Islet of Langerhans (tissue), 1 donor: Measurements from ENCODE around the gene GRM4.
"Not testable (repeated sequence)": the region's sequence is repeated elsewhere in the genome, so short reads cannot be mapped to it uniquely, and the experiment has no call there.

Experiments used
- FAIRE-seq: peaks from one replicate; lab custom pipeline; 2011; peaks lifted over from hg19 to GRCh38; lab: Jason Lieb, UNC

GRM4 gene

GRCh38 chr6:34146021-34146782, at the start of gene GRM4:
GRM4 (minus strand) TSS chr6:34146087; CDS start chr6:34133496, 12,591 bp downstream.
- FAIRE-seq: no peak

- FAIRE-seq: no peak
Observed at GRCh38 chr6:34194772-34195171, 48.9 kb upstream of the GRM4 start.

- no peak for FAIRE-seq
Observed at GRCh38 chr6:34190504-34191122, 44.7 kb upstream of the GRM4 start.

GRCh38 chr6:34189806-34190503, 44.1 kb upstream of the GRM4 start:
- FAIRE-seq: no peak

GRCh38 chr6:34184726-34185125, 38.8 kb upstream of the GRM4 start:
- FAIRE-seq: not testable (repeated sequence)

GRCh38 chr6:34182751-34183531, 37.1 kb upstream of the GRM4 start:
- FAIRE-seq: no peak

GRCh38 chr6:34181908-34182307, 36.0 kb upstream of the GRM4 start:
- no peak for FAIRE-seq

- FAIRE-seq: no peak
Observed at GRCh38 chr6:34179106-34179720, 33.3 kb upstream of the GRM4 start.

- FAIRE-seq: no peak
Observed at GRCh38 chr6:34178357-34179105, 32.6 kb upstream of the GRM4 start.

GRCh38 chr6:34177181-34177591, 31.3 kb upstream of the GRM4 start:
- no peak for FAIRE-seq

GRCh38 chr6:34176261-34177031, 30.6 kb upstream of the GRM4 start:
- FAIRE-seq: no peak

- no peak for FAIRE-seq
Observed at GRCh38 chr6:34174846-34175399, 29.0 kb upstream of the GRM4 start.

GRCh38 chr6:34172961-34173775, 27.3 kb upstream of the GRM4 start:
- no peak for FAIRE-seq

GRCh38 chr6:34170346-34170745, 24.5 kb upstream of the GRM4 start:
- no peak for FAIRE-seq

- no peak for FAIRE-seq
Observed at GRCh38 chr6:34169897-34170296, 24.0 kb upstream of the GRM4 start.

- FAIRE-seq: no peak
Observed at GRCh38 chr6:34161857-34162515, 16.1 kb upstream of the GRM4 start.

- no peak for FAIRE-seq
Observed at GRCh38 chr6:34159844-34160243, 14.0 kb upstream of the GRM4 start.

- FAIRE-seq: no peak
Observed at GRCh38 chr6:34158876-34159275, 13.0 kb upstream of the GRM4 start.

GRCh38 chr6:34157851-34158250, 12.0 kb upstream of the GRM4 start:
- no peak for FAIRE-seq
